Hepatocyte (in vitro differentiated cells): ENCODE data around the gene YWHAG. TPM values are rescaled to one million over a fixed set of nuclear protein-coding genes. Genes with fewer than 3 reads are reported as not detected.
"Not testable (repeated sequence)": the region's sequence is repeated elsewhere in the genome, so short reads cannot be mapped to it uniquely, and the experiment has no call there.

ENCODE experiments used
- DNase-seq: peaks from one replicate; pipeline ENCODE4 v3.0.0-alpha.2; 2016; ENCODE audit warnings: low spot score
- H2AFZ ChIP-seq: fragments of 200-600 bp; sonication (generic); 2 replicates; pipeline ENCODE4 v1.6.0; 2016; ENCODE audit warnings: antibody characterized with exemption, mild to moderate bottlenecking
- H3K27ac ChIP-seq: fragments of 200-600 bp; sonication (generic); 2 replicates; pipeline ENCODE4 v1.5.1; 2016; ENCODE audit warnings: mild to moderate bottlenecking
- H3K27me3 ChIP-seq: fragments of 200-600 bp; sonication (generic); 2 replicates; pipeline ENCODE4 v1.6.1; 2016
- H3K36me3 ChIP-seq: fragments of 200-600 bp; sonication (generic); replicated peaks from 2 replicates; pipeline ENCODE4 v1.5.1; 2016; ENCODE audit warnings: low read depth; ENCODE audit not compliant: insufficient read depth
- H3K4me1 ChIP-seq: fragments of 200-600 bp; sonication (generic); 2 replicates; pipeline ENCODE4 v1.5.1; 2016; ENCODE audit warnings: mild to moderate bottlenecking, moderate library complexity; ENCODE audit not compliant: insufficient read depth
- H3K4me2 ChIP-seq: fragments of 200-600 bp; sonication (generic); 2 replicates; pipeline ENCODE4 v1.6.0; 2016
- H3K4me3 ChIP-seq: fragments of 200-600 bp; sonication (generic); 2 replicates; pipeline ENCODE4 v1.5.1; 2016; ENCODE audit warnings: mild to moderate bottlenecking
- H3K79me2 ChIP-seq: fragments of 200-600 bp; sonication (generic); 2 replicates; pipeline ENCODE4 v1.6.0; 2017; ENCODE audit warnings: mild to moderate bottlenecking
- H3K9me2 ChIP-seq: fragments of 200-600 bp; sonication (generic); replicated peaks from 2 replicates; pipeline ENCODE4 v1.6.0; 2017; ENCODE audit warnings: mild to moderate bottlenecking; ENCODE audit not compliant: insufficient read depth
- H3K9me3 ChIP-seq: fragments of 200-600 bp; sonication (generic); 2 replicates; pipeline ENCODE4 v1.5.1; 2016; ENCODE audit warnings: low read depth, mild to moderate bottlenecking
- H4K20me1 ChIP-seq: fragments of 200-600 bp; sonication (generic); 2 replicates; pipeline ENCODE4 v1.6.0; 2016; ENCODE audit warnings: mild to moderate bottlenecking; ENCODE audit not compliant: insufficient read depth, poor library complexity, severe bottlenecking
- CTCF ChIP-seq: fragments of 200-600 bp; sonication (generic); IDR thresholded peaks from 2 replicates; pipeline ENCODE4 v1.5.1; 2016; ENCODE audit warnings: antibody characterized with exemption, mild to moderate bottlenecking; ENCODE audit not compliant: poor library complexity
- EZH2 ChIP-seq: fragments of 200-600 bp; sonication (generic); IDR thresholded peaks from 2 replicates; pipeline ENCODE4 v1.6.1; 2016; ENCODE audit warnings: antibody characterized with exemption, mild to moderate bottlenecking, borderline replicate concordance
- EZH2phosphoT487 ChIP-seq: fragments of 200-600 bp; sonication (generic); IDR thresholded peaks from one replicate; pipeline ENCODE4 v1.6.1; 2018; ENCODE audit warnings: antibody characterized with exemption, mild to moderate bottlenecking, low read depth, moderate library complexity; ENCODE audit not compliant: unreplicated experiment, severe bottlenecking
- WGBS: methylation state at CpG from one replicate; pipeline ENCODE4 v1.1.6; 2016; ENCODE audit warnings: low lambda C conversion rate; ENCODE audit errors: missing lambda C conversion rate; 5-methylcytosine and 5-hydroxymethylcytosine counted together
- polyA plus RNA-seq: library from polyadenylated mRNA; unstranded; fragments of >200 nt; fragmentation: Nextera tagmentation; extraction: Ambion mirVana; gene quantifications from 2 replicates; pipeline ENCODE4 v1.2.1, GENCODE V29; 2016
- total RNA-seq: library from RNA; depleted of rRNA; stranded (reverse); fragments of >200 nt; gene quantifications from 2 replicates; pipeline ENCODE4 v1.2.3, GENCODE V29; 2014

YWHAG gene
- total and polyA plus RNA-seq, 2 experiments from 2014 or later, result 17.2 to 117 TPM

GRCh38 chr7:76393116-76394031, 34.6 kb upstream of the YWHAG start:
- no peaks in the 10 kb centered on the region for H4K20me1 ChIP-seq
- peak; percentile 97 for DNase-seq
- H3K4me3 ChIP-seq, result peak overlapping the region; percentile 55
- no peaks in the 10 kb centered on the region for H3K27me3 ChIP-seq
- H2AFZ ChIP-seq, result peak overlapping the region; percentile 93
- no peaks in the 10 kb centered on the region for H3K9me2 ChIP-seq
- no peaks in the 10 kb centered on the region for H3K9me3 ChIP-seq
- H3K79me2 ChIP-seq, result no peaks in the 10 kb centered on the region
- peaks cover 12% of the 10 kb centered on the region for H3K4me1 ChIP-seq
- no peaks in the 10 kb centered on the region for H3K36me3 ChIP-seq
- peak overlapping the region; percentile 93 for H3K4me2 ChIP-seq
- TF ChIP-seq CTCF, result no peak
- peak overlapping the region; percentile 90 for H3K27ac ChIP-seq
- WGBS, result 6% methylated on average over 64 of the region's 99 CpGs

- H3K4me3 ChIP-seq, result peak overlapping the region; percentile 27
- H4K20me1 ChIP-seq, result no peaks in the 10 kb centered on the region
- peak overlapping the region; percentile 85 for H3K27ac ChIP-seq
Observed at GRCh38 chr7:76392531-76393115, 33.8 kb upstream of the YWHAG start.

GRCh38 chr7:76390092-76390491, 31.3 kb upstream of the YWHAG start:
- Histone ChIP-seq H3K27me3 (no peaks in the 10 kb centered on the region), H3K79me2 (no peaks in the 10 kb centered on the region), H3K9me2 (no peaks in the 10 kb centered on the region), H2AFZ (no peak overlapping the region), H4K20me1 (no peaks in the 10 kb centered on the region), H3K4me2 (no peak overlapping the region), H3K27ac (no peak overlapping the region), H3K4me1 (peaks cover 12% of the 10 kb centered on the region), H3K4me3 (no peak overlapping the region), H3K9me3 (no peaks in the 10 kb centered on the region), H3K36me3 (no peaks in the 10 kb centered on the region)
- DNase-seq, result no peak
- no peak for TF ChIP-seq CTCF
- no peak for TF ChIP-seq EZH2phosphoT487
- TF ChIP-seq EZH2, result no peak
- WGBS, result 95% methylated on average over 13 of the region's 13 CpGs

More at GRCh38 chr7:76392531-76393115, 33.8 kb upstream of the YWHAG start:
- Histone ChIP-seq H2AFZ (peak overlapping the region; percentile 80), H3K79me2 (no peaks in the 10 kb centered on the region), H3K36me3 (no peaks in the 10 kb centered on the region), H3K9me2 (no peaks in the 10 kb centered on the region), H3K9me3 (no peaks in the 10 kb centered on the region), H3K4me1 (peaks cover 12% of the 10 kb centered on the region), H3K4me2 (peak overlapping the region; percentile 93), H3K27me3 (no peaks in the 10 kb centered on the region)
- DNase-seq, result no peak
- TF ChIP-seq EZH2, result no peak
- TF ChIP-seq CTCF, result no peak
- no peak for TF ChIP-seq EZH2phosphoT487
- WGBS, result 44% methylated on average over 12 of the region's 12 CpGs

- H3K27ac ChIP-seq, result not testable (repeated sequence)
- WGBS, result 89% methylated on average over 6 of the region's 6 CpGs
Observed at GRCh38 chr7:76387789-76388188, 29.0 kb upstream of the YWHAG start.

More at GRCh38 chr7:76387789-76388188, 29.0 kb upstream of the YWHAG start:
- not testable (repeated sequence) for DNase-seq, H3K4me2 ChIP-seq, H4K20me1 ChIP-seq, H3K36me3 ChIP-seq, H3K4me1 ChIP-seq, H3K9me2 ChIP-seq, H3K9me3 ChIP-seq, H3K4me3 ChIP-seq, H2AFZ ChIP-seq, H3K79me2 ChIP-seq, H3K27me3 ChIP-seq
